GM21786 (cell line): ENCODE data around the gene ENTPD8.
"Not testable (repeated sequence)": the region's sequence is repeated elsewhere in the genome, so short reads cannot be mapped to it uniquely, and the experiment has no call there.

ENCODE experiments used
- ATAC-seq: cut with Tn5 transposase; IDR thresholded peaks from one replicate; pipeline ENCODE4 v1.9.1; 2021; ENCODE audit not compliant: unreplicated experiment

The ENTPD8 gene

GRCh38 chr9:137416006-137416562 is 25.1 kb downstream of the ENTPD8 start:
- no peak for ATAC-seq

- ATAC-seq = no peak
Measured at GRCh38 chr9:137415451-137415850, 25.7 kb downstream of the ENTPD8 start.

GRCh38 chr9:137412431-137412830 is 28.7 kb downstream of the ENTPD8 start:
- ATAC-seq = no peak

GRCh38 chr9:137411645-137412380 is 29.3 kb downstream of the ENTPD8 start:
- ATAC-seq = no peak

GRCh38 chr9:137411260-137411644 is 29.9 kb downstream of the ENTPD8 start:
- no peak for ATAC-seq

- ATAC-seq = no peak
Measured at GRCh38 chr9:137410891-137411249, 30.3 kb downstream of the ENTPD8 start.

- not testable (repeated sequence) for ATAC-seq
Measured at GRCh38 chr9:137410236-137410890, 30.8 kb downstream of the ENTPD8 start.

- no peak for ATAC-seq
Measured at GRCh38 chr9:137409515-137409914, 31.6 kb downstream of the ENTPD8 start.

GRCh38 chr9:137408651-137409405 is 32.3 kb downstream of the ENTPD8 start:
- ATAC-seq = no peak

- ATAC-seq = no peak
Measured at GRCh38 chr9:137407590-137408300, 33.4 kb downstream of the ENTPD8 start.

GRCh38 chr9:137406876-137407589 is 34.1 kb downstream of the ENTPD8 start:
- ATAC-seq = no peak

GRCh38 chr9:137406085-137406760 is 34.9 kb downstream of the ENTPD8 start:
- no peak for ATAC-seq

GRCh38 chr9:137405677-137406081 is 35.5 kb downstream of the ENTPD8 start:
- ATAC-seq = no peak

GRCh38 chr9:137404961-137405567 is 36.1 kb downstream of the ENTPD8 start:
- ATAC-seq = no peak

GRCh38 chr9:137403269-137403668 is 37.9 kb downstream of the ENTPD8 start:
- no peak for ATAC-seq

- ATAC-seq = no peak
Measured at GRCh38 chr9:137402746-137403145, 38.4 kb downstream of the ENTPD8 start.

- no peak for ATAC-seq
Measured at GRCh38 chr9:137398561-137399468, 42.3 kb downstream of the ENTPD8 start.

- no peak for ATAC-seq
Measured at GRCh38 chr9:137397675-137398423, 43.3 kb downstream of the ENTPD8 start.
